GM19324 (cell line): Measurements from ENCODE around the gene CHCHD6.

Experiments
- ATAC-seq: cut with Tn5 transposase; IDR thresholded peaks from one replicate; pipeline ENCODE4 v1.9.1; 2021; ENCODE audit warnings: mild to moderate bottlenecking, moderate library complexity; ENCODE audit not compliant: unreplicated experiment, low FRiP score

Gene CHCHD6

GRCh38 chr3:126854666-126855065 is 150.6 kb downstream of the CHCHD6 start:
- ATAC-seq: no peak

- no peak for ATAC-seq
These were observed 151.3 kb downstream of the CHCHD6 start for GRCh38 chr3:126855374-126855773.

- ATAC-seq: no peak
These were observed 153.9 kb downstream of the CHCHD6 start for GRCh38 chr3:126857928-126858327.

GRCh38 chr3:126858401-126858800 is 154.4 kb downstream of the CHCHD6 start:
- ATAC-seq: no peak

GRCh38 chr3:126858887-126859286 is 154.8 kb downstream of the CHCHD6 start:
- no peak for ATAC-seq

GRCh38 chr3:126859415-126860246 is 155.6 kb downstream of the CHCHD6 start:
- ATAC-seq: no peak

GRCh38 chr3:126865736-126866135 is 161.7 kb downstream of the CHCHD6 start:
- ATAC-seq: no peak

- ATAC-seq: no peak
These were observed 162.2 kb downstream of the CHCHD6 start for GRCh38 chr3:126866175-126866759.

- ATAC-seq: no peak
These were observed 163.3 kb downstream of the CHCHD6 start for GRCh38 chr3:126867190-126867862.

- no peak for ATAC-seq
These were observed 163.8 kb downstream of the CHCHD6 start for GRCh38 chr3:126867863-126868200.

GRCh38 chr3:126870608-126871210 is 166.7 kb downstream of the CHCHD6 start:
- ATAC-seq: no peak

GRCh38 chr3:126872701-126873342 is 168.8 kb downstream of the CHCHD6 start:
- ATAC-seq: no peak

GRCh38 chr3:126873416-126873815 is 169.4 kb downstream of the CHCHD6 start:
- ATAC-seq: no peak

GRCh38 chr3:126878664-126879063 is 174.6 kb downstream of the CHCHD6 start:
- ATAC-seq: no peak

- no peak for ATAC-seq
These were observed 176.9 kb downstream of the CHCHD6 start for GRCh38 chr3:126880901-126881300.

- no peak for ATAC-seq
These were observed 177.8 kb downstream of the CHCHD6 start for GRCh38 chr3:126881861-126882260.

- ATAC-seq: no peak
These were observed 179.2 kb downstream of the CHCHD6 start for GRCh38 chr3:126883241-126883640.

- ATAC-seq: no peak
These were observed 181.4 kb downstream of the CHCHD6 start for GRCh38 chr3:126885425-126885824.

- no peak for ATAC-seq
These were observed 182.2 kb downstream of the CHCHD6 start for GRCh38 chr3:126886217-126886616.

GRCh38 chr3:126887686-126888085 is 183.6 kb downstream of the CHCHD6 start:
- ATAC-seq: no peak
